T47D (cell line): Measurements from ENCODE around the gene PPFIA4.
A peak's percentile ranks its signal among the peaks of the same experiment; 100 is the strongest.

Experiments used
- DNase-seq, 2 experiments: peaks; one replicate each; pipeline versions ENCODE4 v3.0.0 to v3.0.0-alpha.2; 2011 to 2012; ENCODE audit warnings: low read depth in 1 of 2, low spot score in 1 of 2
- JUND ChIP-seq: IDR thresholded peaks from 2 replicates; pipeline ENCODE4 v1.6.1; 2012; ENCODE audit warnings: low read depth
- in situ Hi-C: cut with HindIII; loops from 2 replicates; pipeline ENCODE4 v1.10.0; 2016; ENCODE audit warnings: low sequenced_read_pairs, low pct_unique_long_range_greater_than_20kb

The PPFIA4 gene

GRCh38 chr1:203028067-203028783, 1.9 kb downstream of the PPFIA4 start:
- in situ Hi-C loops, result no loop called here
- no peak for TF ChIP-seq JUND
- no peak for DNase-seq

DNA sequence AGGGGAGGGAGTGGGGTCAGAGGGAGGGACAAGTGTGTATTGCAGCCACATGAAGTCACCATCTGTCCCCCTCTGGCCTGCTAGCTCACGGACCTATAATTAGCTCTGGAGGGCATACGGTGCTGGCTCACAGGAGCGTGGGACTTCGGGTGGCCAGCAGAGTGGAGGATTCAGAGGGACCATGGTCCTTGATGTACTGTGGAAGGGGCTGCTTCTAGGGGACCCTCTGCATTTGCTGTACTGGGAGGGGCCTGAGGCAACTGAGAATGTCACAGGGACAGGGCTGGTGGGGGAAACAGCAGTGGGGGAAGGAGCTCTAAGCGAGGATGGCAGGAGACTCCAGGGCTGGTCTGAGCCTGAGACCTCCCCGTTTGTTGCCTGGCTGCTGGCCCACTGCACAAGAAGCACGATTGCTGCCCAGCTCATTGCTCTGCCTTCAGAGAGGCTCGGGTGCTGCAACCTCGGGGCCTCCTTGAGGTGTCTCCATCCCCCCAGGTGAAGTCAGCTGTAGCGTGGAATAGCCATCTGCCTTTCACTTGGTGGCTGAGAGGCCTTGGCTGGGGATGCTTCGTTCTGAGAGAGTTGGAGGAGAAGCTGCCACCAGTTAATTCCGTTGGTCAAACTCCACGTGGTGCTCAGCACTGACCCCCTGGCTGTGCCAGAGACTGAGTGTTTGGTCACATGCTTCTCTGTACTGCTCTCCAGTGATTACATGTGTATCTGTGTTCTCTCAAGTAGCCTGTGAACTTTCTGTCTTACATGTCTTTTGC, 2.7 kb downstream of the PPFIA4 start:
- DNase-seq, result no peak
- no peak for TF ChIP-seq JUND
- in situ Hi-C loops, result no loop called here

- DNase-seq, result peak in 1 of 2 experiments; percentile 22
Observed at GRCh38 chr1:203031467-203031866, 5.2 kb downstream of the PPFIA4 start.

DNA sequence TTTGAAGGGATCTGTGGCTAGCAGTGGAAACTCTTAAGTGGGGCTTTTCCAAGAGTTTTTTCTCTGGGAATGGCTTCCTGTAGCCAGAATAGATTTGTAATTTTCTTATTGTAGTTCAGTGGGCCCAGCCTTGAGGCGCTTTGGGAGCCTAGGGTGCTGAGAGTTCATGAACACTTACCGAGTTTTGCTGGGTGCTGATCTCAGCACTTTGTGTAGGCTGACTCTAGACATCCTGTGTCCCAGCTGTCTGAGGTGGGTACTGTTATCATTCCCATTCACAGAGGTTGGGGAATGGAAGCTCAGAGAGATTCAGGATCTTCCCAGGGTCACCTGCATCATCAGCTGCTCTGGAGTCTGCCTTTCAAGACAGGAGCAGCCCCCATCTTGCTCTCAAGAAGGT, 7.0 kb downstream of the PPFIA4 start:
- in situ Hi-C loops, result no loop called here
- no peak for DNase-seq
- TF ChIP-seq JUND, result no peak

More at GRCh38 chr1:203031467-203031866, 5.2 kb downstream of the PPFIA4 start:
- in situ Hi-C loops, result no loop called here
- no peak for TF ChIP-seq JUND

DNA sequence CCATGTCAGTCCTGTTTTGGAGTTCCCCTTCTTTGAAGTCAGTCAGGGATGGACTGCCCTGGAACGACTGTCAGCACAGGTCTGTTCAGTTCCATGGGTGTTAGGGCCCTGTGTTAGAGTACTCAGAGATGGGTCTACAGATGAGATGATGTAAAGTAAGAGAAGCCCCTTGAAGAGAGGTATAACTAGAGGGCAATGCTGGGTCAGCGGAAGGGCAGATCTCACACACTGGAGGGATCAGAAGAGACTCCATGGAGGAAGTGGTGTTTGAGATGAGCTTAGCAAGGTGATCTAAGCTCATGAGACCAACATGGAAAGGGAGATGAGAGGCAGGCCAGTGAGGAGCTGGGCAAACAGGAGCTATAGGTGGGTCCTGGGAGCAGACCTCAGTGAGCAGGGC, 7.6 kb downstream of the PPFIA4 start:
- DNase-seq, result no peak
- in situ Hi-C loops, result no loop called here
- TF ChIP-seq JUND, result no peak

- no peak for DNase-seq
- no peak for TF ChIP-seq JUND
- in situ Hi-C loops, result no loop called here
Observed at GRCh38 chr1:203034422-203035110, 8.3 kb downstream of the PPFIA4 start.

DNA sequence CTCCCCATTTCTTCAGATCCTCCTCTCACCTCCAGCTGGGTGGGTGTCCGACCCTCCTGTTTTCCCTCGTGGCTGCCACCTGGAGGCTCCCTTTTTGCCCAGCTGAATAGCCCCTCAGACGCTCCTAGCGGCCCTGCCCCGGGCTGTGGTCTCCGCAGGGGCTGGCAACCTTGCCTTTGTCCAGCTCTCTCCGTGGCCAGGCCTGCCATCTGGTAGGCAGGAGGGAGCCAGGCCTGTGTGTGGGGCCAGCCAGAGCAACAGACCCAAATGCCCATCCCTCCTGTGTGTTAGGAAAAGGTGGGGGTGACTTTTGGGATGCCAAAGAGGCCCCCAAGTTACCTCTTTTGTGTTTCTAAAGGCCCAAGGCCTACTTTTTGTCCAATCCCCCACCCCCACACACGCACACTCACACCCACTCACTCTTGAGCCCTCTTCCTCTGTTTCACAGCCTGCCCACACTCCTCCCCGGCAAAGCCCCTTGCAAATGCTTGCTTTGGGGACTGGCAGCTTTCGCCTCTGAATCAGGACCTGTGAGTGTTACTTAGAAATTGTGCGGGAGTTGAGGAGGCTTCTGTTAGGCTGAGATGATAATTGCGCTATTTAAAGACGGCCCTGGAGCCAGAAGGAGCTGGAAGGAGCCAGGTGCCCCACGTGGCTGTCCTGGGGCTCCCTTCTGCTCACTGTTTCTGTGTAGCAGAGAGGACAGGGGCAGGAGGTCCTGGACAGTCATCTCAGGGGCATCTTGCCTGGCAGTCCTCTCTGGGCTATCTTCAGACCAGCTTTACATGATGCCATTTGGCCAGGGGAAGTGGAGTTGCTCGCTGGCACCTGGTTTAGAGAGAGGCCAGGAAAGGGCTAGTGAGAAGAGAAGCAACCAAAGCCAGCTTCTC, 9.1 kb downstream of the PPFIA4 start:
- no peak for TF ChIP-seq JUND
- in situ Hi-C loops, result no loop called here
- no peak for DNase-seq

DNA sequence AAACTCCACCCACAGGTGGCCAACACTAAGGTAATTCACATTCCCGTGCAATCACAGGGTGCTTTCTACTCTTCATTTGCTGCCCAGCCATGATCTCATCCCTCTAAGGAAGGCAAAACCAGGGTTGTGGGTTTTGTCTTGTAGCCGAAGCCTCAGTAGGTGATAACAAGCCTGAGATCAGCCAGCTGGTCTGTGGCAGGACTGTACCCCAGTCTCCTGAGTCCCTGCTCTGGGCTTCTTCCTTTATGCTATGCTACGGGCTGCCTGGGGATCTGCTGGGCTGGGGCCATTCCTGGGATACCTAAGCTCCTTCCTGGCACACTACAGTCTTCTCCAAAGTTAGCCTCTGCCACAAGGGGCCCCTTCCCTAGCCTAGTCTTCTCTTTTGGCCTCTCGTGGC, 9.8 kb downstream of the PPFIA4 start:
- DNase-seq, result no peak
- in situ Hi-C loops, result no loop called here
- TF ChIP-seq JUND, result no peak

DNA sequence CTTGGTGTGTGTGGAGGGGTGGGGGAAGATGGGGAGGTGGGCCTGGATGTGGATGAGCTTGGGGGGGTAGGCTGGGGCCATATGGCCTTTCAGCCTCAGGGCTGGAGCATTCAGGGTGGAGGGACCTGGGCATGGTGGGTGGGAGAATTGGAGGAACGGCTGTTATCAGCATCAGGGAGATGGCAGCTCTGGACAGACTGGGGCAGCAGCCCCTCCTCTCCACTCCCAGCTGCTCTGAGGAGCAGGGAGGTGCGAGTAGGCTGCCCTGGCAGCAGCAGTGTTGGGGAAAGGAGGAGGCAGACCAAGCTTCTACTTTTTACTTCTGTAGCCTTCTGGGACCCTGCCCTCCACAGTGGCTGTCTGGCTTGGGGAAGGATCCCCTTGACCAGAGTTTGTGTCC, 10.2 kb downstream of the PPFIA4 start:
- in situ Hi-C loops, result no loop called here

DNA sequence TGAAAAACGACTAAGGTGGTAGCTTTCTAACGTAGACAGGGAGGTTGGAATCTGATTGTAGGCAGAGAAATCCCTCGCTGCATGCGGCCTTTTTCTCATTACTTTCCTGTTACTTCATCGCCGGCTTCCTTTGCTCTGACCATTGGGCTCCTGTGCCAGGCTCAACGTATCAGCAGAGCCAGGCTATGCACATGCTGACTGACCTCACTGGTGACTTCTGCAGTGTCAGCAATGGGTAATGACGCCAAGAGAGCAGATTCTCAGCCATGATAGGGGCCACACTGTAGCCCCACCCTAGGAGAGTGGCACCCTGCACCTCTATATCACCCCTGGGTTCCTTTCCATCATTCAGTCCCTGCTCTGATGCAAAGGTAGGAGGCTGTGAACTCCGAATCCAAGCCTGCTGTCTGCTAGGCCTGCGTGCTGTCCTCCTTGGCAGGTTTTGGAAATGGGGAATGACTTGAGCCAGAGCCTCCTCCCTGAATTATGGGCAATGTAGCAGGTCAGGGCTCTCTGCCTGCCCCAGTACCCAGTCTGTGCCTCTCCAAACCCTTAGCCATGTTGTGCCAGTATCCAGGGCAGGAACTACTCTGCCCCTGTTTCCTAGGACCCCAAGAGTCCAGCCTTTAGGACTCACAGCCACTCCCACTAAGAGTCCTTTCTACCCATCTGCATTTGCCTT, 11.4 kb downstream of the PPFIA4 start:
- in situ Hi-C loops, result no loop called here
- TF ChIP-seq JUND, result no peak

More for the DNA sequence above, 10.2 kb downstream of the PPFIA4 start:
- no peak for TF ChIP-seq JUND
- no peak for DNase-seq

GRCh38 chr1:203038217-203038741, 12.0 kb downstream of the PPFIA4 start:
- peak in 1 of 2 experiments; percentile 48 for DNase-seq
- no peak for TF ChIP-seq JUND
- in situ Hi-C loops, result no loop called here

More for the DNA sequence above, 11.4 kb downstream of the PPFIA4 start:
- no peak for DNase-seq
